PC-9 (cell line): ENCODE measurements around the gene GMPR2.

ENCODE experiments used
- CTCF ChIP-seq: fragments of 200-600 bp; sonication (generic); conservative IDR thresholded peaks from 2 replicates; pipeline ENCODE4 v1.6.1; 2017; ENCODE audit warnings: mixed run types, antibody characterized with exemption, mild to moderate bottlenecking, moderate library complexity
- EZH2 ChIP-seq: fragments of 200-600 bp; sonication (generic); IDR thresholded peaks from 2 replicates; pipeline ENCODE4 v1.8.0; 2017; ENCODE audit warnings: antibody characterized with exemption, low read depth

- no peak for TF ChIP-seq CTCF
- no peak for TF ChIP-seq EZH2
These were observed 25.1 kb upstream of the GMPR2 start for GRCh38 chr14:24207625-24208024.
